Hematopoietic multipotent progenitor cell treated with erythropoietin and hydrocortisone succinate and interleukin-3 and kit ligand, for 6 days (in vitro differentiated cells): ENCODE measurements around the gene AGO1.
"Not testable (repeated sequence)": the region's sequence is repeated elsewhere in the genome, so short reads cannot be mapped to it uniquely, and the experiment has no call there.

ENCODE experiments used
- DNase-seq: peaks from one replicate; pipeline ENCODE4 v3.0.0-alpha.2; 2015

Gene AGO1

GRCh38 chr1:35870651-35871309 lies 12.2 kb upstream of the AGO1 start:
- no peak for DNase-seq

GRCh38 chr1:35873243-35873750 lies 9.7 kb upstream of the AGO1 start:
- no peak for DNase-seq

- DNase-seq: not testable (repeated sequence)
Observed at GRCh38 chr1:35874115-35874514, 8.9 kb upstream of the AGO1 start.

- peak; percentile 65 for DNase-seq
Observed at GRCh38 chr1:35876988-35877387, 6.0 kb upstream of the AGO1 start.

GRCh38 chr1:35881850-35882273 lies 1.1 kb upstream of the AGO1 start:
- DNase-seq: peak; percentile 79

GRCh38 chr1:35882586-35882944 lies 444 bp upstream of the AGO1 start:
- no peak for DNase-seq

GRCh38 chr1:35883635-35884101 lies 659 bp downstream of the AGO1 start:
- peak; percentile 55 for DNase-seq

GRCh38 chr1:35884934-35885333 lies 1.9 kb downstream of the AGO1 start:
- no peak for DNase-seq

GRCh38 chr1:35885961-35886558 lies 3.1 kb downstream of the AGO1 start:
- DNase-seq: peak; percentile 27

- peak; percentile 47 for DNase-seq
Observed at GRCh38 chr1:35886577-35887431, 3.8 kb downstream of the AGO1 start.

GRCh38 chr1:35887508-35887907 lies 4.5 kb downstream of the AGO1 start:
- DNase-seq: no peak

- no peak for DNase-seq
Observed at GRCh38 chr1:35888255-35888654, 5.2 kb downstream of the AGO1 start.

- not testable (repeated sequence) for DNase-seq
Observed at GRCh38 chr1:35888981-35889380, 6.0 kb downstream of the AGO1 start.

GRCh38 chr1:35893051-35893879 lies 10.3 kb downstream of the AGO1 start:
- no peak for DNase-seq

GRCh38 chr1:35894183-35894582 lies 11.2 kb downstream of the AGO1 start:
- DNase-seq: peak; percentile 79

- DNase-seq: no peak
Observed at GRCh38 chr1:35894656-35895055, 11.6 kb downstream of the AGO1 start.

- no peak for DNase-seq
Observed at GRCh38 chr1:35899941-35900340, 16.9 kb downstream of the AGO1 start.

- DNase-seq: no peak
Observed at GRCh38 chr1:35901235-35901634, 18.2 kb downstream of the AGO1 start.

GRCh38 chr1:35902671-35903070 lies 19.7 kb downstream of the AGO1 start:
- no peak for DNase-seq

GRCh38 chr1:35914717-35915116 lies 31.7 kb downstream of the AGO1 start:
- no peak for DNase-seq

- DNase-seq: no peak
Observed at GRCh38 chr1:35915693-35916092, 32.7 kb downstream of the AGO1 start.

- DNase-seq: no peak
Observed at GRCh38 chr1:35923791-35924221, 40.8 kb downstream of the AGO1 start.

- DNase-seq: no peak
Observed at GRCh38 chr1:35924838-35925237, 41.8 kb downstream of the AGO1 start.
